SU-DHL-6 (cell line): Measurements from ENCODE around the gene TSPAN18.

Experiments used
- H2AFZ ChIP-seq: fragments of 200-600 bp; sonication (generic); 2 replicates; pipeline ENCODE4 v1.6.1; 2014; ENCODE audit warnings: low read depth, mild to moderate bottlenecking, moderate library complexity, mixed read lengths, antibody characterized with exemption, low read length; ENCODE audit not compliant: severe bottlenecking
- H3F3A ChIP-seq: fragments of 200-600 bp; shearing (Covaris generic); 2 replicates; pipeline ENCODE4 v1.6.0; 2016; ENCODE audit warnings: antibody characterized with exemption, mild to moderate bottlenecking; ENCODE audit not compliant: insufficient read depth
- H3K27ac ChIP-seq: fragments of 200-600 bp; sonication (generic); 2 replicates; pipeline ENCODE4 v1.5.1; 2016; ENCODE audit warnings: low read depth, mild to moderate bottlenecking, low read length, moderate library complexity, mixed read lengths
- H3K27me3 ChIP-seq: fragments of 200-600 bp; sonication (generic), shearing (Covaris generic); 2 replicates; pipeline ENCODE4 v1.6.0; 2014; ENCODE audit warnings: mild to moderate bottlenecking, low read length
- H3K36me3 ChIP-seq: fragments of 200-600 bp; sonication (generic); 2 replicates; pipeline ENCODE4 v1.6.1; 2014; ENCODE audit warnings: mild to moderate bottlenecking, low read length, mixed read lengths
- H3K4me2 ChIP-seq: fragments of 300-600, 200-600 bp; shearing (Covaris generic), sonication (generic); 2 replicates; pipeline ENCODE4 v1.6.0; 2014; ENCODE audit warnings: low read length, low read depth, mild to moderate bottlenecking; ENCODE audit not compliant: poor library complexity, severe bottlenecking
- H3K4me3 ChIP-seq: fragments of 200-600 bp; sonication (generic); 2 replicates; pipeline ENCODE4 v1.5.1; 2014; ENCODE audit warnings: antibody characterized with exemption, low read length, mild to moderate bottlenecking, mixed read lengths; ENCODE audit not compliant: insufficient read depth, poor library complexity, severe bottlenecking
- H3K79me2 ChIP-seq: fragments of 200-600 bp; sonication (generic); 2 replicates; pipeline ENCODE4 v1.6.1; 2014; ENCODE audit warnings: mild to moderate bottlenecking, low read length, moderate library complexity; ENCODE audit not compliant: insufficient read depth
- H3K9ac ChIP-seq: fragments of 200-600 bp; sonication (generic); 2 replicates; pipeline ENCODE4 v1.7.0; 2014; ENCODE audit warnings: mild to moderate bottlenecking, low read length
- H3K9me2 ChIP-seq: fragments of 200-600 bp; sonication (generic); replicated peaks from 2 replicates; pipeline ENCODE4 v1.6.1; 2014; ENCODE audit warnings: low read length; ENCODE audit not compliant: insufficient read depth
- H3K9me3 ChIP-seq: fragments of 200-600 bp; sonication (generic); 2 replicates; pipeline ENCODE4 v1.6.1; 2014; ENCODE audit warnings: low read length, mixed read lengths; ENCODE audit not compliant: insufficient read depth
- H4K20me1 ChIP-seq: fragments of 200-600 bp; sonication (generic); 2 replicates; pipeline ENCODE4 v1.6.1; 2014; ENCODE audit warnings: low read depth, mild to moderate bottlenecking, antibody characterized with exemption, low read length, moderate library complexity, mixed read lengths
- CTCF ChIP-seq: fragments of 200-600 bp; sonication (generic); IDR thresholded peaks from one replicate; pipeline ENCODE4 v1.5.1; 2017; ENCODE audit warnings: antibody characterized with exemption, mild to moderate bottlenecking, low read length, moderate library complexity; ENCODE audit not compliant: insufficient read depth, poor library complexity, severe bottlenecking
- EZH2phosphoT487 ChIP-seq: fragments of 200-600 bp; sonication (generic), shearing (Covaris generic); conservative IDR thresholded peaks from 2 replicates; pipeline ENCODE4 v1.6.1; 2018; ENCODE audit warnings: mild to moderate bottlenecking, antibody characterized with exemption, low read length, moderate library complexity, mixed read lengths

TSPAN18 gene

GRCh38 chr11:44799012-44799411 is 72.2 kb downstream of the TSPAN18 start:
- no peak overlapping the region for H3K27ac ChIP-seq
- no peaks in the 10 kb centered on the region for H4K20me1 ChIP-seq
- H3K4me3 ChIP-seq = no peak overlapping the region
- H2AFZ ChIP-seq = no peak overlapping the region
- H3K9ac ChIP-seq = no peak overlapping the region
- H3K27me3 ChIP-seq = no peaks in the 10 kb centered on the region
- no peaks in the 10 kb centered on the region for H3K79me2 ChIP-seq
- TF ChIP-seq EZH2phosphoT487 = no peak
- TF ChIP-seq CTCF = no peak
- H3K9me2 ChIP-seq = no peaks in the 10 kb centered on the region
- H3K36me3 ChIP-seq = no peaks in the 10 kb centered on the region
- no peaks in the 10 kb centered on the region for H3K9me3 ChIP-seq
- no peak overlapping the region for H3K4me2 ChIP-seq
- H3F3A ChIP-seq = no peaks in the 10 kb centered on the region

- no peaks in the 10 kb centered on the region for H3K27me3 ChIP-seq
These were observed 75.6 kb downstream of the TSPAN18 start for GRCh38 chr11:44802347-44802746.

GRCh38 chr11:44803009-44803408 is 76.2 kb downstream of the TSPAN18 start:
- H3K27me3 ChIP-seq = no peaks in the 10 kb centered on the region
- no peaks in the 10 kb centered on the region for H3K79me2 ChIP-seq
- TF ChIP-seq CTCF = no peak
- no peak for TF ChIP-seq EZH2phosphoT487

More at GRCh38 chr11:44802347-44802746, 75.6 kb downstream of the TSPAN18 start:
- Histone ChIP-seq H3K4me2 (no peak overlapping the region), H3K36me3 (no peaks in the 10 kb centered on the region), H3K9me3 (no peaks in the 10 kb centered on the region), H3K4me3 (no peak overlapping the region), H3K27ac (no peak overlapping the region), H4K20me1 (no peaks in the 10 kb centered on the region), H3K9me2 (no peaks in the 10 kb centered on the region), H3K9ac (no peak overlapping the region), H3F3A (no peaks in the 10 kb centered on the region), H3K79me2 (no peaks in the 10 kb centered on the region), H2AFZ (no peak overlapping the region)
- TF ChIP-seq EZH2phosphoT487 (no peak), CTCF (no peak)

More at GRCh38 chr11:44803009-44803408, 76.2 kb downstream of the TSPAN18 start:
- no peak overlapping the region for H2AFZ ChIP-seq
- H3K36me3 ChIP-seq = no peaks in the 10 kb centered on the region
- no peak overlapping the region for H3K9ac ChIP-seq
- H3K9me3 ChIP-seq = no peaks in the 10 kb centered on the region
- H3K27ac ChIP-seq = no peak overlapping the region
- no peak overlapping the region for H3K4me2 ChIP-seq
- no peaks in the 10 kb centered on the region for H3F3A ChIP-seq
- no peak overlapping the region for H3K4me3 ChIP-seq
- no peaks in the 10 kb centered on the region for H4K20me1 ChIP-seq
- H3K9me2 ChIP-seq = no peaks in the 10 kb centered on the region
